NOMO-1 (cell line): ENCODE data around the gene RNF217.
A peak's percentile ranks its signal among the peaks of the same experiment; 100 is the strongest.

Experiments used
- DNase-seq, 2 experiments: peaks; one replicate each; lab custom pipeline; 2025; ENCODE audit not compliant: unreplicated experiment in 2 of 2; lab: John Stamatoyannopoulos, UW

Gene RNF217

DNA sequence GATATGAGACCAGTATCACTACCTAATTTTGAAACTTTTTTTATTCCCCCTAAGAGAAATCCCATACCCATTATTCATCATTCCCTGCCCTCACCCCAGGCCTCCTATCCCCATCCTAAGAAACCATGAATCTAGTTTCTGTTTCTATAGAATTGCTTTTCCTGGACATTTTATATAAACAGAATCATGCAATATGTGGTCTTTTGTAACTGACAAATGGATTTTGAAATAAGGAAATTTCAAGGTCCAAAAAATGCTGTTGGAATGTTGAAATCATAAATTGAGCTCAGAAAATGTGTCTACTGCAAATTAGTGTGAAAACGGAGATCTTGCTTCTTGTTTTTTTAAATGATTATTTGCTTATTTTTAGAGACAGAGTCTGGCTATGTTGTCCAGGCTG is 25.1 kb downstream of the RNF217 start:
- DNase-seq: peak in 1 of 2 experiments; percentile 25

DNA sequence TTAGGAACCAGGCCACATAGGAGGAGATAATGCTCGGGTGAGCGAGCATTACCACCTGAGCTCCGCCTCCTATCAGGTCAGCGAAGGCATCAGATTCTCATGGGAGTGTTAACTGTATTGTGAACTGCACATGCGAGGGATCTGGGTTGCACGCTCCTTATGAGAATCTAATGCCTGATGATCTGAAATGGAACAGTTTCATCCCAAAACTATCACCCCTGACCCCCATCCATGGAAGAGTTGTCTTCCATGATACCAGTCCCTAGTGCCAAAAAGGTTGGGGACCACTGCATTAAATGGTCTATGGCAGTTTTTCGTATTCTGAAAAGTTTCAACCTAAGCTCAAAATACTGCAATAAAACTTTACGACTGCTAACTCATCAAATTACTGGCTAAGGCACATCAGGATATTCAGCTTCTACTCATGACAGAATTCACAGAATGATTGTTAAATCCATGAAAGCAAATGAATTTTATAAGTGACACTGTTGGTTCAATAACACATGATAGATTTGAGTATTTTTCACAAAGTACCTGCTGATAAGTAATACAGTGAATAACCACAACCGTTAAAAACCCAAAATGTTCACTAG is 25.9 kb downstream of the RNF217 start:
- no peak for DNase-seq

DNA sequence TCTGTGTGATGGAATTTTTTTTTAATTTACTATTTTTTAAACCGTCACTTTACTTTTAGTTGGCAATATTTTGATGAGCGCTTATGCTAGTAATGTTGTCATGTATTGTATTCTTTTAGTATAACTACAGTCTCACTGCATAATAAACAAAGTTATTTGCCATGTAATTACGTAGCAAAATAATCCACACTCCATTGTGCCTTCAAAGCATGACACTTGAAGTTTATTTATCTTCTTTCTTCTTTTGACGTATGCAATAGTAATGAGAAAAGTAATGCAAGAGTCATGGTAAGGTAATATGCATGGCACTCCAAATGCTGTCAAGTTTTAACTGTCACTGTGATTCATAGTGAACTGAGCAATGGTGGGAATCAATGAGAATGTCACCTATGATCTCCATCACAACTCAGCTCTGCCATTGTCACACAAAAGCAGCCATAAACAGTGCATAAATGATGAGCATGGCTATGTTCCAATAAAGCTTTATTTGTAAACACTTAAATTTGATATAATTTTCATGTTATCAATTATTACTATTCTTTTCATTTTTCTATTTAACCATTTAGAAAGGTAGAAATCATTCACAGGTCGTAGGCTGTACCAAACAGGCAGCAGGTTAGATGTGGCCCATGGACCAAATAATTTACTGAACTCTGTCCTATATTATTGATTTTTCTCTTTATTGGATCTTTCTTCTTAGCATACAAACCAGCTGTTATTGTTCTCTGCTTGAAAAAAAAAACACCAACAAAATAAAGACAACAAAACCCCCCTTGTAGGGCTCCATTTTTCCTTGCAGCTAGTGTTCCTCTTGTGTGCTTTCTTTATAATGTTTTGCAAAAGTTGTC is 27.1 kb downstream of the RNF217 start:
- DNase-seq: no peak

DNA sequence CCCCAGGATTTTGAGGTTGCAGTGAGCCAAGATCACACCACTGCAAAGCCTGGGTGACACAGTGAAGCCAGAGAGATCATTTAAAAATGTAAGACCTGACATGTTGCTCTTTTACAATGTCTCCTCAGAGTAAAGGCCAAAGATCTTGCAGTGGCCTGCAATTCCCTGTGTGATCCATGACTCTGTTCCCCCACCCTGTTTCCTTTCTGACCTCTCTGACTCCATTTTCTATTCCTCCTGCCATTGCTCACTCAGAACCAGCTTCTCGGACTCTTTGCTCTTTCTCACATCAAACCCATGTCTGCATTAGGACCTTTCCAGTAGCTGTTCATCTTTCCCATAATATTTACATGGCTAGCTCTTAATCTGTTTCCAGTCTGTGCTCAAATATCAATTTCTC is 28.8 kb downstream of the RNF217 start:
- DNase-seq: no peak

DNA sequence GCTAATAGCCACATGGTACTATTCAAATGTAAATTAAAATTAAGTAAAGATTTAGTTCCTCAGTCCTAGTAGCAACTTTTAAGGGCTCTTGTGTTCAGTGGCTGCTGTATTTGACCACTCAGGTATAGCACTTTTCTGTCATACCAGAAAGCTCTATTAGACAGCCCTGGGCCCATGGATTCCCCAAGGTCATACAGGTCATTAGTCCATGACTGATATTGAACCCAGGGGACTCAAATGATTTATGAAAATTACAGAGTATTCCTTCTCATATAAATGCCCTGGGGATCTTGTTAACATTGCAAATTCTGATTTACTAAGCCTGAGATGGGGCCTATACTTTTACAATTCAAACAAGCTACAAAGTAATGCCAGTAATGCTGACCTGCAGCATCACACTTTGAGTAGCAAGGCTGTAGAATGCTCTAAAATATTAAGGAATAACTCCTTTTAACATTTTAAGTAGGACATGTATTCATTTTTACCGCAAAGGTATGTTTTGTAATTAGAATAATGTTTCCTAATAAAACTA is 29.6 kb downstream of the RNF217 start:
- no peak for DNase-seq

DNA sequence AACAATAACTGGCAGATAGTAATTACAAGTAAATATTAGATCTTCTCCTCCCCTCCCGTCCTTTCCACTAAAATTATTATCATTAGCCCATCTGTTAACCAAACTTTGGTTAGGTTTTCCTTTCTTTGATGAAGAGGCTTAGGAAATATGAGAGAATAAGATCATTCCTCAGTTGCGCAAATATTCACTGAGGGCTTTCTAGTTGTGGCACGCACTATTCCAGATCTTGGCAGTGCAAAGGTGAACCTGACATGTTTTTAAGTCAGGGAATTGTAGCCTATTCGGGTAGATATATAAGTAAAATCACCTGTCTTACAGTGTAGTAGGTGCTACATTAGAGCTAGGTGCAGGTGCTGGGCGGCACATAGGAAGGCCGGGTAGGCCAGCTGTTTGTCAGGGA is 31.1 kb downstream of the RNF217 start:
- DNase-seq: no peak

DNA sequence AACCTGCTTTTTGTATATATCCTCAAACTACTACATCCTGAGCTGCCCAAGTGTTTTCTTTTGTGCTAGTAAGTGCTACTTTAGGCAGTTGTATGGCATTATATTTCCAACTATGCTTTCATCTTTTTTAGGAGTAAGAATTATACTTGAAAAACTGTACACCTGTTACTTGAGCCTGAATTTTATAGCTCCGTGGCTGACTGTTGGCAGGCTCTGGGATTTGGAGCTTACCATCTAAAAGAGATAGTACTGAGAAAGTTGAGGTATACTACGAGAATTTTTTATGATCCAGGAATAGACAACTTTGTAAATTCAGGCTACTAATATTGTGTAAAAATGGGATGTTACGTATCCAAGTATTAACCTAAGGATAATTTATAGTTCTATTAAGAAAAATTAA is 32.4 kb downstream of the RNF217 start:
- DNase-seq: no peak

DNA sequence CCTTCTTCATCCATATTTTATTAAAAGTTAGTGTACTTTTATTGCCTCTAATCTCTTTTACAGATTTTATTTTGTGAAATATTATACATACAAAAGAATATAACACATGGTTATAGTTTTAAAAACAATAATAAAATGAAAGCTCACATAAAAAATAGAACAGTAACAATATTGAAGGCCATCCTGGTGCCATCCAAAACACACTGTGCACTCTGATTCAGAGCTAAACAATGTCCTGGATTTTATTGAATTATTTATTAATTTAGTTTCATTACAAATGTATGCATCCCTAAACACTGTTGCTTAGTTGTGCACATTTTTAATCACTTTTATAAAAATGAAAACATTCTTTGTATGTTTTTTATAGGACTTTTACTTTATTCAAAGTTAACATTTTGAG is 32.9 kb downstream of the RNF217 start:
- no peak for DNase-seq

DNA sequence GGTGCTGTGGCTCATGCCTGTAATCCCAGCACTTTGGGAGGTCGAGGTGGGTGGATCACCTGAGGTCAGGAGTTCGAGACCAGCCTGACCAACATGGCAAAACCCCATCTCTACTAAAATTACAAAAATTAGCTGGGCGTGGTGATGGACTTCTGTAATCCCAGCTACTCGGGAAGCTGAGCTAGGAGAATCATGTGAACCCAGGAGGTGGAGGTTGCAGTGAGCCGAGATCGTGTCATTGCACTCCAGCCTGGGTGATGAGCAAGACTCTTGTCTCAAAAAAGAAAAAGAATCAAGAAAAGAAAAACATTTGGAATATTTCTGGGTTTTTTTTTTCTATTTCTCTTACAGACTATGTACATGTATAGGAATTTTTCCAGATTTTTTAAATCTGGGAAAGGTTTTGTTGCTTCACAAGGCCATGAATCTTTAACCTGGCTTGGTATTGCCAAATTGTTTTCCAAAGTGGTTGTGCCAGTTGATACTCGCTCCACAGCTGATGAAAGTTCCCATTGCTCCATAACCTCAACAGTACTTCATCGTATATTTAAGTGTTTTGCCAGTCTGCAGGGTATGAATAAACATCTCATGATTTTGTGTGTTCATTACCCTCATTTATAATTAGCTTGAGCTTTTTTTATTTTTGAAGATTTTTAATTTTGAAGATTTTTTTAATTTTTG is 33.5 kb downstream of the RNF217 start:
- DNase-seq: no peak

DNA sequence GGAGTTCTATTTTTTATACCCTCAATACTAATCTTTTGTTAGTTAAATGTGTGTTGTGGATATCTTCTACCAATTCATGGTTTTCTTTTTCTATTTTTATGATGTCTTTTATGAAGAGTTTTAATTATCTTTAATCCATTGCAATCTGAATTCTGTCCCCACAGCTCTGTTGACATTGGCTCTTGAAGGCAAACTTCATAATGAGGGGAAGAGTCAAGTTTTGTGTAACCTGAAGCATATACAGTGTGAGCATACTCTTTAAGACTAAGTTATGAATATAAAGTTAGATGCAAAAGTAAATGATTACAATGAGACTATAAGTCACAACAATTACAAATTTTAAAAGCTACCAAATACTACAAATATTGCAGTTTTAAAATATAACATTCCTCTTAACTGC is 34.2 kb downstream of the RNF217 start:
- no peak for DNase-seq

DNA sequence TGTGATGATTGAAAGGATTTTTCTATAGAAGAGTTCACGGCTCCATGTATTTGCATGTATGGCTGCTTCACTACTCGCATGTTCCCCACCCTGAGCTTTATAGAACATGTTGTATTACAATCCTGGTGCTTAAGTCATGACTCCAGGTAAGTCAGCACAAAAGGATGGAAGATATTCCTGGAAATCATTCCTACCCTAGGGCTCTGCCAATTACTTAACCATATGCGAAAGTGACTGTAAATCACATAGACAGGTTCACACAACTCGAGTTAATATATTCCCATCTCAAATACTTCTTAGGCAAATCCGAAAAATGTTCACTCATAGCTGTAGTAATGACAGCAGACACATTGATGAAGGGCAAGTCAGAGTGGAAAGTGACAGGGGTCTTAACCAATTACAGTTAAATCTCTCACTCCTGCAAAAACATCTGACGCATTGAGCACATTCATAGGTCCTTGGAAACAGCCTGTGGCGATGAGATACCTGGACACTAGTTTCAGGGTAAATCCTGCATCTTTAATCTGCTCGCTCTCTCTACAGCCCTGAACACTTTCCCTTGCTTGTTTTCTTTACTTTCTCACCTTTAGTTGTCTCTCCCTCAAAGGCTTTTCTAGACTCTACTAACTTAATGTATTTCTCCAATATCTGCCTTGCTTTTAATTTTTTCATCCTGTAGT is 35.1 kb downstream of the RNF217 start:
- no peak for DNase-seq

DNA sequence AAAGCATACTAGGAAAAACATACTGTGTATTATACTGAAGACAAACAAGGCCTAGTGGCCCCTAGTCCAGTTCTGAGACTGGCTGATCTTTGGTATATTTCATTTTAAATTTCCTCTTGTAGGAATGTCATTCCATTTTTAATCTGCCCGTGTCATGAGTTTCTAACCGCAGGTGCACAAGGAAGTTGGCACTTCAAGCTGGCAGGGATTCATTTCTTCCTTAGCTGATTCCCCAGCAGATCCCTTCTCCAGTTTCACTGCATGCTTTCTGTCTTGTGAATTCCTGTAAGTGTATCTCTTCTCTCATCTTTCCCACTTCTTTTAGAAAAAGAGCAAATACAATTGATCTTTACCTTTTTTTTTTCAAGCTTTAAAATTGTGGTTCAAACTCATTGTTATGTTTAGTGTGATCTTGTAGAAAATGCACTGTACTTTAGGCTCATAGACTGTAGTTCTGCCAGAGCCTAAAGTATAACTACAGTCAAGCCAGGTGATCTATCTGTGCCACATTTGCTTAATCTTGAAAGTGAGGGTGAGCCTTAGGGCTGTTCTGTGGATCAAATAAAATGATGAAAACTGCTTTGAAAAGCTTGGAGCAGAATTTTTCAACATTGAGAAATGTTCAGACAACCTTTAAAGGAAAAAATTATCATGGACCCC is 37.0 kb downstream of the RNF217 start:
- no peak for DNase-seq

DNA sequence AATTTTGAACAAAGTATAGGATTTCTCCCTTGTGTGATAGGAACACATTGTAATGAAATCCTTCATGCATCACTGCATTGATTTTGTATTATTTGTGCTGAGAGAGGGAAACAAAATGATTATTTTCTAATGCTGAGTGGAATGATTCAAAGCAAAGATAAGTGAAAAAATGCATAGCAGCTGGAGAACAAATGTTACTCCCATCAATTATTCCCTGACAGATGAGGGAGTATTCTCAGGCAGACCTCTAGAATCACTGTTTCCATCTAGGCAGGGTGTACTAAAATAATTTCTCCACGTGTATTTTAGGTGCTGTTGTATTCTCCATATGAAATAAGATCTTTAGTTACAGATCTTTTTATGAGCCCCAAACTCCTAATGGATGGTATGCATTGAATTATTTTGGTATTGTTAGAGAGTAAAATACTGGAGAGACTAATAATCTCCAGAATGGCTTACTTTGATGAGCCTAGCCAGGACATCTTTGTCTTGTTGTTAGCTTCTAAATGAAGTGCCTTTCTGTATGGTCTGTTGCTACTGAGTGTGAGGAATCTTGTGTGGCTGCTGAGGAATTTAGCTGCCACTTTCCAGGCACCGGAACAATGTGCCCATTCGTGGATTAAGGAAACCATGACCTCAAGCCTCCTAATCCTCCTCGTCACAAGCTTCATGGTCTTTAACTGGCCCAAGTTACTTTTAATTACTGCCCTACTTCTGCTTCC is 39.6 kb downstream of the RNF217 start:
- DNase-seq: no peak

DNA sequence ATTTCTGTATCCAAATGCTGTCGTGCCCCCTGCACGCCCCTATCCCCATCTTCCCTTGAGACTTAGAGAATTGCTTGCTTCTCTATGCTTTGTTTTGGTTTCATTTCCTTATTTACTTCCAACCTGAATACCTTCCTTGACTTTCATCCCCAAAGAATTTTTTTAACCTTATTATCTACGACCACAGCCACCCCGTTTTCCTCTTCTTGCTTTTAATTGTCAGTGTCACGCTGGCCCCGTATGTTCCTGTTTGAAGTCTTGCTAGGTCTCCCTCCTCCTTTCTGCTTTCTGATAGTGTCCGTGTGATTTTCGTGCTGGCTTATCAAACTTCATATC is 40.1 kb downstream of the RNF217 start:
- DNase-seq: peak in 1 of 2 experiments; percentile 38

DNA sequence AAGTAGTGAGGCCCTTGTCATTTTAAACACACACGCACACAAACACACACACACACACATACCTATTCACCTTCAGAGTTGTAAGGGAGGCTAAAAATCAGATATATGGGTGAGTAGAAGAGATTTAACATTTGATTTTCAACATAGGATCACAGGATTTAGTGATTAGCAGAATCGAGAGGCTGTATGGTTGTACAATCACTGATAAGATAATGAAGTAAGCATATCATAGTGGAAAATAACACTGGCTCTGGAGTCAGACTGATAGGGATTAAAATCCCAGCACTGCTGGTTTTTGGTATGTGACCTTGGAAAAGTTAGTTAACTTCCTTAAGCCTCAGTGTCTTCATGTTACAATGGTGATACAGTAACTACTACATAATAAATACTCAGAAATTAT is 40.8 kb downstream of the RNF217 start:
- no peak for DNase-seq

DNA sequence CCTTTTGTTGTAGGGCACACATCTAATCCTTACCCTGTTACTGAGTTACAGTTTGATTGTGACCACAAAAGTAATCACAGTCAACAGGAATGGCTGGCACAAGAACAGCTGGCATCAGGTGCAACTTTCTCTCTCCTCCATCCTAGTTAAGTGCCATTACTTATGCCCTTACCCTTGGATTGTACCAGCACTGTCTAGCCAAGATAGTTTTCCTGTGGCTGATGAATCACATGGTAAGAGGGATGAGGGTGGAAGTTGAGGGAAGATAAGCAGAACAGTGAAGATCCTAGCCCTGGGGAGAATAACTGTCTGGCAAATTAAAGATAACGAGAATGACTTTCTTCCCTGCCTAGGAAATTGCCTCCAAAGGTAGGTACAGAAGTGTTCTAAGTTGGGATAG is 42.0 kb downstream of the RNF217 start:
- DNase-seq: no peak

DNA sequence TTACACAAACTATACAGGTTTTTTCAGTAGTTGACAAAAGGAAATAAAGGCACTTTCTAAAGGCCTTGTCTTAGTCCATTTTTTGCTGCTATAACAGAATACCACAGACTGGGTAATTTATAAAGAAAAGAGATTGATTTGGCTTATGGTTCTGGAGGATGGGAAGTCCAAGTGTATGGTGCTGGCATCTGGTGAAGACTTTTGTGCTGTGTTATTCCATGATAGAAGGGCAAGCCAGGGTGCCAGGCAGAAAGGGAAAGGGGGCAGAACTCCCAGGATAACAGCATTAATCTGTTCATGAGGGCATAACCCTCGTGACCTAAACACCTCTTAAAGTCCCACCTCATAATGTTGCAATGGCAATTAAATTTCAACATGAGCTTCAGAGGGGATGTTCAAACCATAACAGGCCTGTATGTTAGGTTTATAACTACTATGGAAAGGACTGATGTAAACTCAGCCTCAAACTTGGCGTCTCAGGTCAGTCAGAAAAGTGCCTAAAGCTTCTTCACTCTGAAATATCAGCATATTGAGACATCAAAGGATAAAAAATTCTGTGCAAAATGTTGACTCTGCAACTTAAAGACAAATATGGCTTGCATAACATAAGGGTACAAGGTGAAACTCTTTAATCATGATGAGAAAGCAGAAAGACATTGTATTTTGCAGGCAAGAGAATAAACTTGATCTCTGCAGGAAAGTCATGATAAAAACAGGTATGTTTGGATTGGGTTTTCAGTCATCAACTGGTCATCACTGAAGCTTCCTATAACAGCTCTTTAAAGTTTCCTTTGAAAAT is 42.8 kb downstream of the RNF217 start:
- DNase-seq: no peak

DNA sequence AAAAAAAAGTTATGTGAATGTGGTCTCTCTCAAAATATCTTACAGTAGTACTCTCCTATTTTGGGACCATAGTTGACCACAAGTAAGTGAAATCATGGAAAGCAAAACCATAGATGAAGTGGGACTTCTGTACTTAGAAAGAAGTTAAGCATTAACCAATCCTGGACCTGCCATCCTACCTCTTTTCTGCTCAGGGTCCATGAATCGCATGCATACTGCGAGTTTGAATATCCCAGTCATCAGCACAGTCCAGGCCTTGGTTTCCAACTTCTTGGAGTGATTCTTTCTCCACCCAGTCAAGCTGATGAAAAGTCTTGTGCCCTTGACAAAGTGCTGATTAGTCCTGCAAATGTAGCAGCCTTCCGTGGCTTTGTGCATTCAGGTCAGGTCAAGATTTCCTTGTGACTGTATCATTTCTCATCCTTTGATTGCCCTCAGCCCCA is 46.0 kb downstream of the RNF217 start:
- no peak for DNase-seq

DNA sequence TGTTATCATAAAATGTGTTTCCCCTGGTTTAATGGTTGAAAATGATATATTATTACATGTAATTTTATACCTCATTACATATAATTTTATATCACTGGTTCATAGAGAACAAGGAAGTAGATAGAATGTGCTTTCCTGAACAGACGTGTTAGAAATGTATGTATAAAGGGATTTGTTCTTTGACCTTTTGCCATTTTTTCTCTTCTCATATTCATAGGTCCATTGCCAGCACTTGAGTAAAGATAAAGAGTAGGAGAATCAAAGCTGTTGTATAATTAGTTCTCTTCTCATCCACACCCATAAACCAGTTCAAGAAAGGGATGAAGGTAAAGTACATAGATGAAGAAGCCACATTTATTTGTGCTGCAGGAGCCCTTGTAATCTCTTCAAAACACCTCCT is 46.7 kb downstream of the RNF217 start:
- no peak for DNase-seq
